A673 (cell line): ENCODE results near the gene ATP6V1G1.

ENCODE experiments used
- CTCF ChIP-seq: fragments of 300-800, 200-600 bp; sonication (generic); conservative IDR thresholded peaks from 2 replicates; pipeline ENCODE4 v1.5.1; 2017; ENCODE audit warnings: low read depth, mild to moderate bottlenecking, antibody characterized with exemption, low read length, moderate library complexity, mixed read lengths
- EZH2 ChIP-seq: fragments of 200-600 bp; sonication (generic); IDR thresholded peaks from 2 replicates; pipeline ENCODE4 v1.6.1; 2017; ENCODE audit warnings: borderline replicate concordance, low read depth, mild to moderate bottlenecking, mixed read lengths, antibody characterized with exemption, low read length; ENCODE audit not compliant: poor library complexity, severe bottlenecking

DNA sequence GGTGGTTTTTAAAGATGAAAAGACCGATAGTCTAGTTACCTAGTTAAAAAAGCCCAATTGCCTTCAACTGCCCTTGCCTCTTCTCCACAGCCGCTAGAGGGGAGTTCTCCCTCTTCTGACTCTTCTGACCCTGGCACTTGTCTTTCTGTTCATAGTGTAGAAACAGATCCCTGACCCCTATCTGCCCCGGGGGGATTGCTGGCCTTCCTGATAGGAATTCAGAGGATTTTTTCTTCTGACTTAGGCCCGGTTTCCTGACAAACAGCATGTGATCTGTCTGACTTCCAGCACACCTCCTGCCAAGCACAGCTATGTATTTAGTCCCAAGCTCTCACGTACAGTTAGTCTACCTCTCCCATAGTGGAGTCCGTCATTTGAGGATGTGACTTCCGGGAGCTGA is 18.5 kb downstream of the ATP6V1G1 start:
- TF ChIP-seq CTCF, result no peak
- TF ChIP-seq EZH2, result no peak
